Measurements from ENCODE around the gene SAP30L.

The SAP30L gene, protein sequence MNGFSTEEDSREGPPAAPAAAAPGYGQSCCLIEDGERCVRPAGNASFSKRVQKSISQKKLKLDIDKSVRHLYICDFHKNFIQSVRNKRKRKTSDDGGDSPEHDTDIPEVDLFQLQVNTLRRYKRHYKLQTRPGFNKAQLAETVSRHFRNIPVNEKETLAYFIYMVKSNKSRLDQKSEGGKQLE

DNA sequence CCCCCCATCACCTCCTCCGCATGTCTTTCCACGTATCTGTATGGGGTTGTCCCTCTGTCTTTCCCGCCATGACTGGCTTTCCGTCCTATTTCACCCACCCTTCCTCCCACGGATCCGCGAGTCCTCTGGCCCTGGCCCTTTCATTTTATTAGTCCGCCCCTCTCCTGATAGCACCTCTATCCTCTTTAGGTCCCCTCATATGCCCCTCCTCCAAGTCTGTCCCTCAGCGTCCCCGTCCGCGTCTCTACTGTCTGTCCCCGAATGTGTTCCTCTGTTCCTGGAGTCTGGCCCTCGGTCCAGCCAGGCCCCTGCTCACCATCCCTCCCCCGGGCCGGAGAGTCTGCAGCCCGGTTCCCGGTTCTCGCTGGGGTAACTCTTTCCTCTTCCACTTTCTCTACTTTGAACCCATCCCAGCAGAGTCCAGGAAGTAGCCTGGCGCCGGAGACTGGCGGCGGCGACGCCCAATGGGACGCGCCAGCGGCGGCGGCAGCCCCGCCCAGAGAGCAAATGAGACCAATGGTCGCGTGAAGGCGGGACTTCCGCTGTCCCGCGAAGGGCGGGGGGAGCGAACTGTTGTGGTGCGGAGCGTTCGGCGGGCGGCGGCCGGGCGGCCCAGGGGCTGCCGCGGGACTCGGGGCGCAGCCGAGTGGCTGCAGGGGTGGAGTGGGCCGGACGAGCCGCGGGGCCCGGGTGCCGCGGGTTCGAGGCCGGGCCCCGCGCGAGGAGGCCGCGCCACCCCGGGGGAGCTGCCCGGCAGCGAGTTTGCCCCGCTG, at the start of gene SAP30L:
TSS of gene SAP30L (plus strand) at position 576 of the 773 bp plus-strand sequence. CDS start 608 bp downstream, outside the sequence.
- peak; percentile 96 for DNase-seq

DNA sequence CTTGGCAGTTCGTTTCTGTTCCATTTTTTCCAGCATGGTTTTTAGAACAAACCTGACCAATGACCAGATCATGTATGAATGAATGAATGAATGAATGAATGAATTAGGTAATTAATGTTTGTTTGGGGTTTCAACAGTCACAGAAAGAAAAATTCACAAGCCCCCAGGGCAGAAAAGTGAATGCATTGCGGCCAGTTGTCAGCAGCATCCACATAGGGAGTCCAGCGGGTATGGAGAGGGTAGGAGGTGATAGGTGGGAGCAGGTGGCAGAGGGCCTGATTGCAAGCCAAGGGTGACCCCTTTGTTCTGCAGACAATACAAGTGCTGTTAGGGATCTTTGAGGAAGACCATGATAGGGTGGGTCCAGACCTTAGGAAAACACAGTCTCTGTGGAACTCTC, 49.7 kb upstream of the SAP30L start:
- no peak for DNase-seq

GRCh38 chr5:154397652-154398406, 48.0 kb upstream of the SAP30L start:
- DNase-seq, result no peak

- DNase-seq, result no peak
These were observed 45.1 kb upstream of the SAP30L start for GRCh38 chr5:154400678-154401077.

- DNase-seq, result no peak
These were observed 44.4 kb upstream of the SAP30L start for GRCh38 chr5:154401355-154401754.

- DNase-seq, result no peak
These were observed 43.9 kb upstream of the SAP30L start for GRCh38 chr5:154401931-154402330.

- DNase-seq, result no peak
These were observed 43.2 kb upstream of the SAP30L start for GRCh38 chr5:154402611-154403010.

- DNase-seq, result no peak
These were observed 42.6 kb upstream of the SAP30L start for GRCh38 chr5:154403234-154403633.

DNA sequence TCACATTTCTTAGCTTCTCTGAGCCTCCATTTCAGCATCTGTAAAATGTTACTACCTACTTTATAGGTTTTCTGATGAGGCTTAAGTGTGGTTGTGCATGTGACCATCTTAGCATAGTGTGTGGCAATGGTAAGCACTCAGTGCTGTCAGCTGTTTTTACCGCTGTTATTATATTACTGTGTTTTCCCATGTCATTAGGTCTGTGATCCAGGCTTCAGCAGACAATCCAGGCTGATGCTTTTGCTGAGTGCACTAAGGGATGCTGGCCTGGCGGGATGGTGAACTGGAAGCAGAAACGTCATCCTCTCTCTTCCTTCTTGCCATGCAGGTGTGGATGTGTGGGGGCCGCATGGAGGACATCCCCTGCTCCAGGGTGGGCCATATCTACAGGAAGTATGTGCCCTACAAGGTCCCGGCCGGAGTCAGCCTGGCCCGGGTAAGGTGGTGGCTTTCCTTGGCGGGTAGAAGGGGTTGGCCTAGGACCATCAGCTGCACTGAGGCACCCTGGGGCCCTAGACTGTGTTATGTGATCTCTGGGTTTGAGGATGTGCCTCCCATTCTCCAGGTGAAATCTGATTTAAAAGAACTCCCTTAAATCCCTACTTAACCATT, 41.9 kb upstream of the SAP30L start:
- no peak for DNase-seq

GRCh38 chr5:154405078-154405792, 40.6 kb upstream of the SAP30L start:
- peak; percentile 64 for DNase-seq

DNA sequence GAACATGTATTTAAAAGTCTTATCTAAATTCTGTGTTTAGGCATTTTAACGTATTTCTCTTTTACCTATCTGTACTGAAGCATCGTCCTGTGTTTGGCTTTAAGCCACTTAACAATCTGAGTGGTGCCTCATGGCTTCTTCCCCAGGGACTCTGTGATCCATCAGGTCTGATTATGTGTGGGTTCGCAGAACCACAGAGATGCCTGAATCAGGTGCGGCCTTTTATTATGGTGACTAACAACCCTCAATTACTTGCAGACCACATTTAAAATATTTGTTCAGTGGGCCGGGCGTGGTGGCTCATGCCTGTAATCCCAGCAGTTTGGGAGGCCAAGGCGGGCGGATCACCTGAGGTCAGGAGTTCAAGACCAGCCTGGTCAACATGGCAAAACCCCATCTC, 39.6 kb upstream of the SAP30L start:
- no peak for DNase-seq

GRCh38 chr5:154406826-154407225, 39.0 kb upstream of the SAP30L start:
- no peak for DNase-seq

GRCh38 chr5:154408811-154409210, 37.0 kb upstream of the SAP30L start:
- no peak for DNase-seq

GRCh38 chr5:154409230-154409840, 36.5 kb upstream of the SAP30L start:
- no peak for DNase-seq

DNA sequence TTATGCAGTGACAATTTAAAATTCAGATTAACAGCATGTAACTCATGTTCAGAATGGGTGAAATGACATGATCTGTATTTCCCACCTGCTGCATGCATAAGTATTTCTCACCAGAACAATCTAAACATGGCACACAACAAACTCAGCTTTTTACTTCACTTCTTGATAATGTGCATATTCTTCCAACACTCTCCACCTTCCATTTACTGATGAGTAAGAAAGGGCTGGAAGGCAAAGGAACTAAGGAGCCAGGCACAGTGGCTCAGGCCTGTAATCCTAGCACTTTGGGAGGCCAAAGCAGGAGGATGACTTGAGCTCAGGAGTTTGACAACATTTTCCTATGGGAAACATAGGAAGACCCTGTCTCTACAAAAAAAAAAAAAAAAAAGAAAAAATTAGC, 35.8 kb upstream of the SAP30L start:
- no peak for DNase-seq

GRCh38 chr5:154410786-154411185, 35.0 kb upstream of the SAP30L start:
- DNase-seq, result no peak

GRCh38 chr5:154411338-154411737, 34.5 kb upstream of the SAP30L start:
- DNase-seq, result no peak

DNA sequence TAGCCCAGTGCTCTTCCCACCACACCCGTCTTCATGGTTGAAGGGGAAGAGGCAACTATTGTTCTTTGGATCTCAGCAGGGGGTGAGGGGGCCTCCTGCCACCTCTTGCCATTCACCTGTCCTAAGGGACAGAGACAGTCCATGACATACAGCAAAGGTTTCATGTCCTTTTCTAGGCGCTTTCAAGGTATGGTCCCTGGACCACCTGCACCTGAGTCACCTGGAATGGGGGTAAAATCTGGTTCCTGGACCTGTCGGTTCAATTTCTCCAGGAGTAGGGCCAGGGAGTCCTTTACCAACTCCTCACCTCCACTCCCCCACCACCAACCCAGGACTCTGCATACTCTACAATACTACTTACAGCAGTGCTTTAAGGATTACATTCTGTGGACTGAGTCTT, 33.5 kb upstream of the SAP30L start:
- no peak for DNase-seq

GRCh38 chr5:154412925-154413324, 32.9 kb upstream of the SAP30L start:
- DNase-seq, result no peak

DNA sequence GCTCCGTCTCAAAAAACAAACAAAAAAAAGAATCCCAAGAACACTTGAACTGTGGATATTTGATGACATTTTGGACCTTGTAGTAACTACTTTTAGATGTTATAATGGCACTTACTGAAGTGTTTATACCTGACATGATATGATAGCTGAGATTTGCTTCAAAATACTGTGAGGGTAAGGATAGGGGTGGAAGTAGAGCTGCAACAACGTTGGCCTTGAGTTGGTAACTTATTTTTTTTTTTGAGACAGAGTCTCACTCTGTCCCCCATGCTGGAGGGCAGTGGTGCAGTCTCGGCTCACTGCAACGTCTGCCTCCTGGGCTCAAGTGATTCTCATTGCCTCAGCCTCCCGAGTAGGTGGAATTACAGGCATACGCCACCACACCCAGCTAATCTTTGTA, 30.7 kb upstream of the SAP30L start:
- DNase-seq, result no peak

- no peak for DNase-seq
These were observed 27.4 kb upstream of the SAP30L start for GRCh38 chr5:154418344-154418820.

DNA sequence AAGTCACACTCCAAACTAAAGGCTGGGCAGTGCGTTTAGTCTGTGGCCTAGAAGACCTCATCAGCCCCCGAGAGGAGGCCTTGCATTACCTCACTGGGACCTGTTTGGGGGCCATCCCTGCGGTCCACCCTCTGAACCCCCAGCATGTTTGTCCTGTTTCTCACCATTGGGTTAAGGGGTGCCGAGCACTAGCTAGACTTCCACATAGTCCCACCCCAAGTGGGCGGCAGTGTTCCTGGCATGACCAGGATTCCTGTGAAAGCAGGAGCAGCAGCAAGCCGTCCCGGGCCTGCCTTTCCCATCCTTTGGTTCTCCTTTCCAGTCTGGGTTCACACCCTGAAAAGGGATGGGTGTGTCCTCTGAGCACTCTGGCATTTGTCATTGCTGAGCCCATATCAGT, 26.6 kb upstream of the SAP30L start:
- no peak for DNase-seq

Data from CD4-positive, alpha-beta T cell treated with Interleukin-21 for 1 hour (primary cell).